ENCODE data around the gene MLEC. TPM values are rescaled to one million over a fixed set of nuclear protein-coding genes. Genes with fewer than 3 reads are reported as not detected.

MLEC gene
- total RNA-seq, 2 donors from 2014 or later: 92.5 to 132 TPM

DNA sequence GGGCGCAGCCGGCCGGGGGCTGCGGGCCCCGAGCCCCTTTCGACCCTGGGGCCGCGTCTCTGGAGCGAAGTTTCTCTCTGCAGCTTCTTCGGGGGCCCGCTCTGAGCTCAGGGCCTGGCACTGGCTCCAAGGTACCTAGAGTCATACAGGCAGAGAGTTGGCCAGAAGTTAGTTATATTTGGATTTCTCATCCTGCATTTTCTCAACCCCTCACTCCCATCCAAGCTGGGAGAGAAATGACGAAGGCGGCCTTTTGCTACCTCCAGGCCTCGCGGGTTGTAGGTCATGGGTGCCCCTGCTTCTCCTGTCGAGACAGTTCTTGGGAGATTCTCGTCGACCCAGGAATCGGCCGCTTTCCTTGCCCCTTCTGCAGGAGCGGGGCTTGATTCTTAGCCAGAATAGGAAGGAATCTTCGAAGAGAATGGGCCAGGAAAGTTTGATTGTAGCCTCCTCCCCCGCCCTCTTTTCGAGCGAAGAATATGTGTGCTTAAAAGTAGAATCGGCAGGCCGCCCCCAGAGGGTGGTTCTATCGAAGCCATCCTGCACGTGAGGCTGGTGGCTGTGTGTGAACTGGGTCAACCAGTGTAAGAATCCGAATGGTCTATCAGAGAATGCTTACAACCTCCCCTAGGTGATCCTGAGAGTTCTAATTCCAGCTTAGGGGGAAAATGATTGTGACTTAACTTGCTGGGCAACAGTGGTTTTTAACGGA lies 785 bp downstream of the MLEC start:
- DNase-seq (ENCODE audit: low spot score): no peak
- intact Hi-C loops (cut with DNase I): loop anchor here (2.0 kb wide), 2 partner anchors 23 to 71 kb away; partner anchors contain the start of gene UNC119B (in 1 of the 2)

DNA sequence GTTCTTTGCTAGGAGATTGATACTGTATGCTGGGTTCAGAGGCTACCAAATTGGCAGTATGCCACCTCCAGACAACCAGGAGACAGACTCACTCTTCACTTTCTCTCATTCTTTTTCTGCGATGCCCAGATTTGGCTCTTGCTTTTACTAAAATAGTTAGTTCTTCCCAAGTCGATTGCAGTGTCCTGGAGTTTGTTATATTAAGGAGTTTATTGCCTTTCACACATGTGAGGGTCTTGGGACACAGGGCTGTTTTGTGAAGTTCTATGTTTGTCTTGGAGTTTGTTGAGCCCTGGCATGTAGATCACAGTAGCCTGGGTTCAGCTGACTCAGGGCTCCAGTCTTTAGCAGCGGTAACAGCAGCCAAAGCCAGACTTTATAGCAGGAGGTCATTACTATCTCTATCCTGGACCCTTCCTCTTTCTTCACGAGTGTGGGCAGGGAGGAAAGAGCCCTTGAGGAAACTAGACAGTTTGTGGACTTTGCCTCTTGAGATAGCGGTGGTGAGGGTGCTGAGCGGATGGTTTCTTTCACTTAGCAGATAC lies 1.6 kb downstream of the MLEC start:
- intact Hi-C loops (cut with DNase I): loop anchor here in 1 of 2 donors (2.0 kb wide), 1 partner anchor 70 kb away; no protein-coding TSS in a partner anchor
- no peak for DNase-seq (ENCODE audit: low spot score)

DNA sequence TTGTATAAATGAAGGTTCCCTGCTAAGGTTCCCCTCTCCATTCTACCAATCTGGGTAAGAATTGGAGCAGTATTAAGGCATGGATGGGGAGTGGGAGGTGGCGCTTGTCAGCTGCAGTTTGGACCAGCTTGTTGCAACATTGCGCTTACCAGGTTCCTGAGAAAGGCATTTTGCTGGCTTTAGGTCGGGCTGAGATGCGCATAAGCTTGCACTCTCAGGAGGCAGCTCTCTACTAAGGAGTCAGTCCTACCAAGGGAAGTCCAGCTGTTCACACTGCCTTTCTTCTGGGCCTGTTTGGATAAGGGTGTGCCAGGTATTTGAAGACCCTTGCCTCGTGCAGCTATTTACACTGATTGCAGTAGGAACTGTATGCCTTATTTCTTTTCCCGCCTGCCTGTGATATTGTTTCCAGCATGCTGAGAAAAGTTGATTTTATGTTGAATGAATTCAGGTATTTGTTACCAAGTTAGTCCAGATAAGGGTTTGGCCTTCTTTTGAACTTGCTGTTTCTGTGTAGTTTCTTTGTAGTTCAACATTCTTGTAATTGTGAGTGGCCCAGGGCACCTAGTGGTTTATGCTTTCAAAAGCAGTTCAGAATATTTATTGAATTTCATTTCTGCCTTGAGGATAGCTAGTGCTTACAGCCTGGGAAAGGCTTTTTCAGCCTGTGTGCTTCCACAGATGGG lies 2.6 kb downstream of the MLEC start:
- intact Hi-C loops (cut with DNase I): loop anchor here in 1 of 2 donors (2.0 kb wide), 1 partner anchor 69 kb away; no protein-coding TSS in a partner anchor
- no peak for DNase-seq (ENCODE audit: low spot score)

- DNase-seq (ENCODE audit: low spot score): no peak
- intact Hi-C loops (cut with DNase I): no loop called here
These were observed 3.1 kb downstream of the MLEC start for GRCh38 chr12:120690083-120690450.

DNA sequence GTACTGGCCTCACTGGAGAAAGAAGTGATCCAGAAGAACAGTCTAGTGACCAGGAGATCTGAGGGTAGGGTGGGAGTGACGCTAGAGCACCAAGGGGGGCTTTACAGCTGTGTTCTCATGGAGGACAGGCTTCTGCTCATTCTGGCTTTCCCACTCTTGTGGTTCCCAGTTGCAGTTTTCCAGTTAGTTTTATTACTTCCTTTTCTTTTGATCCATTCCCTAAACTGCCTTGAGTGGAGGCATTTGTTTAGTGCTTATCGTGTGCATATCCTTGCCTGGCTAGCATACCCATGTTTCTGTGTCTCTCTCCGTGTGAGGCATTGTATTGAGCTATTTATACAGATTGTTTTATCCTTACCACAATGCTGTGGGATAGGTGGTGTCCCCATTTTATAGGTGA lies 4.0 kb downstream of the MLEC start:
- no peak for DNase-seq (ENCODE audit: low spot score)
- intact Hi-C loops (cut with DNase I): no loop called here

DNA sequence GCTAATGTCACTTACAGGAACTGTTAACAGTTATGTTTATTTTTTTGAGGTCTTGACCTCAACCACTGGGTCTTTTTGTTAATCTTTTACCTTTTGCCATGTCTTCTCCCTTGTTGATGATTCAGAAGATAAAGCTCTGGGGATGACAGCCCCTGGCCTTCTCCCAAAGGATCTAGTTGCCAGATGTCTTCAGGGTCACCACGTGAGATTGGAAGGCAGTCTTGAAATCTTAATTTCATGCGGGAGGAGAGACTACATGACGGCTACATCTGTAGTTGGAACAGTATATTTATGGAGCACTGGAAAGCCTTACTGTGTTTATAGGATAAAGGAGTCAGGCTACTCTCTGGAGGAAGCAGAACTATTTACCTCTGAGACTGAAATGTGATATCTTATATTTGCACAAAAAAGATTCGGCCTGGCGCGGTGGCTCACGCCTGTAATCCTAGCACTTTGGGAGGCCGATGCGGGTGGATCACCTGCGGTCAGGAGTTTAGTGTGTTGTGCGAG lies 5.6 kb downstream of the MLEC start:
- DNase-seq (ENCODE audit: low spot score): no peak
- intact Hi-C loops (cut with DNase I): no loop called here

DNA sequence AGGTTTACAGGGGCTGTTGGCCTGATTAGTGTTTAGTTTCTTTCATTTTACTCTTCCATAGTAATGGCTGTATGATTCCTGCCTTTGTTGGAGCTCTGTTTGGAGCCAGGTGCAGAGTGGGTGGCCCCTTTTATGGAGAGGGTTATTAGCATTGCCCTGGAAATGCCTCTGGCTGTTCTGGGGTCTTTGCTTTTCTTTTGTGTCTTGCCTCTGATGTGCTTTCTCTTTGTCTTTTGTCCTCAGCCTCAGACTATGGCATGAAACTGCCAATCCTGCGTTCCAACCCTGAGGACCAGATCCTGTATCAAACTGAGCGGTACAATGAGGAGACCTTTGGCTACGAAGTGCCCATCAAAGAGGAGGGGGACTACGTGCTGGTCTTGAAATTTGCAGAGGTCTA lies 6.9 kb downstream of the MLEC start:
- intact Hi-C loops (cut with DNase I): no loop called here
- no peak for DNase-seq (ENCODE audit: low spot score)

GRCh38 chr12:120696626-120697025 lies 9.7 kb downstream of the MLEC start:
- intact Hi-C loops (cut with DNase I): no loop called here
- no peak for DNase-seq (ENCODE audit: low spot score)

- intact Hi-C loops (cut with DNase I): no loop called here
These were observed 10.4 kb downstream of the MLEC start for GRCh38 chr12:120697344-120697743.

DNA sequence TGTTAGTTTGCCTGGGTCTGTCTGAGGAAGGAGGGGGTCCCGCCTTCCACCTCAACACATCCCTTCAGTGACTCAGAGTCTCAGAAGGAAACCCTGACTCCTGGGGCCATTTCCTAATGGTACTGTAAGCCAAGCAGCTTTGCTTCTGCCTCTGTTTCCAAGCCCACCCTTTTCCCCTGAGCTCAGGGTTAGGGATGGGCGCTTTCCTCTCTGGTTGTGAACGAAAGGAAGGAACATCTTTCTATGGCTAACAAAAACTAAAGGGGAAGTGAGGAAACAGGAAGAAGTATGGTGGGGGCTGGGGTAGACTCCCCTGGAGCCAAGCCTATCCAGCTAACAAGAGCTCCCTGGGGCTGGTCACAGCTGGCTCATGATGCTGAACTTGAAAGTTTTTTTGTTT lies 11.7 kb downstream of the MLEC start:
- no peak for DNase-seq (ENCODE audit: low spot score)
- intact Hi-C loops (cut with DNase I): no loop called here

More at GRCh38 chr12:120697344-120697743, 10.4 kb downstream of the MLEC start:
- no peak for DNase-seq (ENCODE audit: low spot score)

- intact Hi-C loops (cut with DNase I): no loop called here
- DNase-seq (ENCODE audit: low spot score): no peak
These were observed 12.6 kb downstream of the MLEC start for GRCh38 chr12:120699553-120699952.

DNA sequence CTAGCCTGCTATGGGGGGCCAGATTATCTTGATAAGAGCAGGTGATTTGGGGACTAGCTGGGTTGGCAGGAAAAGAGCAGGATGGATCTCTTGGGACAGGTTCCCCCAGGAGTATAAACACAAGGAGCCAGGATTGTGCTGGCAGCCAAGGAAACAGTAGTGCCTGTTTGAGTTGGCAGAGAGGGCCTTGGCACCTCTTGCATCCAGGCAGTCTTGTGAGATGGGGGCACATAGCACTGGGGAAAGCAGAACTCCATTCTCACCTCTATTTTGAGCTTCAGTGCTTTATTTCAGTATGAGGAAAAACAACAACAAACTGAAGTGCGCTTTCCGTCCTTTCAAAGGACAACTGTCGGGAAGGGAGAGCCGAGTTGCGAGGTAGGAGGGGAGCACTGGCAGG lies 13.9 kb downstream of the MLEC start:
- no peak for DNase-seq (ENCODE audit: low spot score)
- intact Hi-C loops (cut with DNase I): no loop called here

- intact Hi-C loops (cut with DNase I): no loop called here
- no peak for DNase-seq (ENCODE audit: low spot score)
These were observed 15.7 kb downstream of the MLEC start for GRCh38 chr12:120702637-120703036.

DNA sequence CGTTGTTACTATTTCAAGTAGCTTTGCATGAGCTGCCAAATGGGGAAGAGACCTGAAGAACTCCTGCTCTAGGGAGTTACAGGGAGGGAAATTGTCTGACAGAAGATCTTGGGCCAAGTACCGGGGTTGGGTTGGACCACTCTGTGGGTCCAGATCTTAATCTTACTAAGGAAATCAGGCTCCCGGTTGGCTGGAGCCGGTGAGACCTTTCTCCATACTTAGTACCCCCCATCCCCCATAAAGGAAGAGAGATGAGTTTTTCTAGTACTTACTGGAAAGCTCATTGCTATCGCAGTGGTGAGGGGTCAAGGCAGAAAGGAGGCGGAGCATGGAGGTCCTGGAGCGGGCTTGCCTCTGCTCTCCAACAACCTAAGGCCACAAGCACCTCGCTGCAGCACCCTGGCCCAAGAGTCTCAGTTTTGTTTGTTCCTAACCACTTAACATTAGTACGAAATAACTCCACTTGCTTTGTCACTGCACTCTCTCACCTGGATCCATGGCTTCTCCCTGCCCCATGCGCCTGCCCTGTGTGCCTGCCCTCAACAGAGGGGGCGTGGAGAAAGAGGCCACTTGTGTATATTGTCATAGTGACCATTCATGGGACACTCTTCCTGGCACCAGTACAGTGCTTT lies 16.5 kb downstream of the MLEC start:
- DNase-seq (ENCODE audit: low spot score): no peak
- intact Hi-C loops (cut with DNase I): no loop called here

DNA sequence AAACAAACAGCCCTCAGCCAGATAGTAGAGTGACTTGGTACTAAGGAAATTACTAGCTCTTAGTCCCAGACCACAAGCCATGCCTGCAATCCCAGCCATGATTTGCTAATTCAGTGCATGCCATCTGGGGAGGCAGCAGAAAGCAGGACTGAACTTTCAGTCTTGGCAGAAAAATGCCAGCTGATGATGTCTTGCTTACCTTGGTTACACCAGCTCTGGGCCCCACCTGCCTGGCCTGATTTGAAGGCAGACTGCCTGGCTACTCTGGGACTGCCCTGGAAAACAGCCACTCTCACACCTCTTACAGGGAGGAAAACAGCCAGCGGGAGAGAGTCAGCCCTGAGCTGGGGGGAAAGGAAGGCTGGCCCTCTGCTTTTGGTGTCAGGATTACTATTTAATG lies 18.7 kb downstream of the MLEC start:
- intact Hi-C loops (cut with DNase I): no loop called here
- DNase-seq (ENCODE audit: low spot score): no peak

DNA sequence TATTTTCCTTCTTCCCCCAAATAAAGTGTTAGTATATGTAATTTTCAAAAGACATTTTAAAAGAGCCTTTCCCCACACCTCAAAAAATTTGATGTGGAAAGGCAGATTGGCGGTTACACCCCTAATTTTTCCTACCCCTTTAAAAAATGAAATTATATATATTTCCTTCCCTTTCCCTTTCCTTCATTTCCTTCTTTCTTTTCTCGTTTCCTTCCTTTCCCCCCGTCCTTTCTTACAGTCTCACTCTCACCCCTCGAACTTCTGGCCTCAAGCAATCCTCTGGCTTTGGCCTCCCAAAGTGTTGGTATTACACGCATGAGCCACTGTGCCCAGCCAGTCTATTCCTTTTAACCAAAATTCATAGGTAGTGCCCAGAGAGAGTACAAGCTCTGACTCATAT lies 19.1 kb downstream of the MLEC start:
- intact Hi-C loops (cut with DNase I): no loop called here
- no peak for DNase-seq (ENCODE audit: low spot score)

DNA sequence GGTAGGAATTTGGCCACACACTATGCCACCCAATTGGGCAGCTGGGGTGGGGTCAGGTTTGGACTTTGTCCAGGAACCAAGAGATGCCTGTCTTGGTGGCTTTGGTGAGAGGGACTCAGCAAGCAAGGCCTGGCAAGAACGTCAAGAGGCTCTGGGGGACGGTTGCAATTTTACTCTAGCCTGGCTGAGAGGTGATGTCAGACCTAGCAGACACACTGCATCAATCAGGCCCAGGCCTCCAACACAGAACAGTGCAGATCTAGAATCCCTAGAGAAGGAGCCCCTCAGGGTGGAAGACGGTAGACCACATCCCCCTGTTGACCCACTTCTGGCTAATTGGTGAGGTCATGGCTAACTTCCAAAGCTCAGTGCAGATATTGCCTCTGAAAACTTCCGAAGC lies 21.7 kb downstream of the MLEC start:
- DNase-seq (ENCODE audit: low spot score): no peak
- intact Hi-C loops (cut with DNase I): no loop called here

- intact Hi-C loops (cut with DNase I): loop anchor here (2.0 to 5.0 kb wide), 4 partner anchors 23 to 128 kb away; partner anchors contain the start of genes MLEC (in 1 of the 2) and POP5 (in 1 of the 2)
- peak; percentile 93 for DNase-seq (ENCODE audit: low spot score)
These were observed 23.3 kb downstream of the MLEC start, which contains the start of gene UNC119B for GRCh38 chr12:120710031-120710804. UNC119B (plus strand) TSS chr12:120710458; CDS start chr12:120710475, 17 bp downstream.

DNA sequence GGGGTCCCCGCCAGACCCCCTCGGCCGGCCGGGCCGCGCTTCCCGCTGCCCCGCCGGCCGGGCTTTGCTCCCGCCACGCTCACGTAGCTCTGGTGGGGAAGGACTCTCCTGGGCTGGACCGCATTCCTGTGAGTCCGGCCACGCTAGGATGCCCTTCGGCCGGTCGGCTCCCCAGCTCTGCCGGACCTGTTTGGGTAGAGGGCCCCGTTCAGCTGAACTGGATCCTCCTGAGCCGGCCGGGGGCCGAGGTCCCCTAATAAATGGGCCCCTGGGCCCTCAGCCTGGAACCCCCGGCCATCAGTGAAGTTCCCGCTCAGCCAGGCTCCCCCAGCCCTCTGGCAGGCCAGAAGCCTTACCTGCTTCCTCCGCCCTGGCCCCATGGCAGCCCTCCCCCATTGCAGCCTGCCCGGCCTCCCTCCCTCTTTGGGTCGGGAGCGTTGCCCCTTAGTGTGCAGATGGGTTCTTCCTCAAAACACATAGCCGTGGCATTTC lies 23.9 kb downstream of the MLEC start:
- intact Hi-C loops (cut with DNase I): loop anchor here (2.0 to 5.0 kb wide), 4 partner anchors 24 to 129 kb away; partner anchors contain the start of genes MLEC (in 1 of the 2) and POP5 (in 1 of the 2)
- DNase-seq (ENCODE audit: low spot score): no peak

Data from posterior vena cava (tissue), 2 donors.